Adipocyte (in vitro differentiated cells): ENCODE data around the gene MYADM.

Source experiments
- DNase-seq: peaks from one replicate; pipeline ENCODE4 v3.0.0-alpha.2; 2015; ENCODE audit warnings: low read depth
- H3K27me3 ChIP-seq: replicated peaks from 2 replicates; pipeline ENCODE4 v1.7.0; 2013; ENCODE audit warnings: mild to moderate bottlenecking, low read length, moderate library complexity; ENCODE audit not compliant: control insufficient read depth, insufficient read depth
- H3K36me3 ChIP-seq: 2 replicates; pipeline ENCODE4 v1.7.0; 2013; ENCODE audit warnings: low read length, mild to moderate bottlenecking, moderate library complexity; ENCODE audit not compliant: control insufficient read depth, insufficient read depth, severe bottlenecking
- H3K4me1 ChIP-seq: 2 replicates; pipeline ENCODE4 v1.7.0; 2013; ENCODE audit warnings: mild to moderate bottlenecking, low read length, moderate library complexity; ENCODE audit not compliant: control insufficient read depth, insufficient read depth
- H3K4me3 ChIP-seq: 2 replicates; pipeline ENCODE4 v1.7.0; 2013; ENCODE audit warnings: mild to moderate bottlenecking, low read length, moderate library complexity
- H3K9ac ChIP-seq: 2 replicates; pipeline ENCODE4 v1.7.0; 2013; ENCODE audit warnings: mild to moderate bottlenecking, low read length, moderate library complexity
- H3K9me3 ChIP-seq: 2 replicates; pipeline ENCODE4 v1.7.0; 2013; ENCODE audit warnings: mild to moderate bottlenecking, low read length, moderate library complexity; ENCODE audit not compliant: control insufficient read depth

The MYADM gene

GRCh38 chr19:53907690-53908089 is 40.0 kb downstream of the MYADM start:
- Histone ChIP-seq H3K9ac (no peak overlapping the region), H3K4me3 (no peak overlapping the region), H3K4me1 (no peaks in the 10 kb centered on the region), H3K9me3 (no peaks in the 10 kb centered on the region), H3K36me3 (no peaks in the 10 kb centered on the region), H3K27me3 (peaks cover 71% of the 10 kb centered on the region)
- DNase-seq, result no peak

- peak; percentile 53 for DNase-seq
- Histone ChIP-seq H3K4me3 (no peak overlapping the region), H3K4me1 (no peaks in the 10 kb centered on the region), H3K9ac (no peak overlapping the region), H3K36me3 (no peaks in the 10 kb centered on the region), H3K27me3 (peaks cover 73% of the 10 kb centered on the region), H3K9me3 (no peaks in the 10 kb centered on the region)
Observed at GRCh38 chr19:53908106-53908934, 40.6 kb downstream of the MYADM start.

GRCh38 chr19:53908935-53909415 is 41.3 kb downstream of the MYADM start, which contains the start of gene CACNG7:
CACNG7 (plus strand) TSS chr19:53909278; CDS start chr19:53912832, 3,554 bp downstream.
- DNase-seq, result peak; percentile 13
- H3K36me3 ChIP-seq, result no peaks in the 10 kb centered on the region
- no peak within 1 kb of the TSS for H3K9ac ChIP-seq
- no peaks in the 10 kb centered on the region for H3K9me3 ChIP-seq
- peaks cover 73% of the 10 kb centered on the region for H3K27me3 ChIP-seq
- H3K4me1 ChIP-seq, result no peaks in the 10 kb centered on the region
- H3K4me3 ChIP-seq, result no peak within 1 kb of the TSS

- peaks cover 67% of the 10 kb centered on the region for H3K27me3 ChIP-seq
- H3K9me3 ChIP-seq, result no peaks in the 10 kb centered on the region
- no peak for DNase-seq
- no peak overlapping the region for H3K4me3 ChIP-seq
- no peaks in the 10 kb centered on the region for H3K4me1 ChIP-seq
- no peaks in the 10 kb centered on the region for H3K36me3 ChIP-seq
- no peak overlapping the region for H3K9ac ChIP-seq
Observed at GRCh38 chr19:53909471-53910169, 41.9 kb downstream of the MYADM start.

- no peaks in the 10 kb centered on the region for H3K36me3 ChIP-seq
- H3K27me3 ChIP-seq, result peaks cover 62% of the 10 kb centered on the region
- no peak for DNase-seq
- no peak overlapping the region for H3K9ac ChIP-seq
- no peak overlapping the region for H3K4me3 ChIP-seq
- H3K9me3 ChIP-seq, result no peaks in the 10 kb centered on the region
- no peaks in the 10 kb centered on the region for H3K4me1 ChIP-seq
Observed at GRCh38 chr19:53910170-53910518, 42.5 kb downstream of the MYADM start.

- Histone ChIP-seq H3K9me3 (no peaks in the 10 kb centered on the region), H3K4me1 (no peaks in the 10 kb centered on the region), H3K36me3 (no peaks in the 10 kb centered on the region), H3K4me3 (no peak overlapping the region), H3K27me3 (peaks cover 43% of the 10 kb centered on the region), H3K9ac (no peak overlapping the region)
- DNase-seq, result no peak
Observed at GRCh38 chr19:53912653-53913052, 45.0 kb downstream of the MYADM start.

- H3K36me3 ChIP-seq, result no peaks in the 10 kb centered on the region
- no peaks in the 10 kb centered on the region for H3K9me3 ChIP-seq
- peaks cover 25% of the 10 kb centered on the region for H3K27me3 ChIP-seq
- no peak overlapping the region for H3K9ac ChIP-seq
- no peaks in the 10 kb centered on the region for H3K4me1 ChIP-seq
- no peak for DNase-seq
- H3K4me3 ChIP-seq, result no peak overlapping the region
Observed at GRCh38 chr19:53915000-53915399, 47.3 kb downstream of the MYADM start.

- no peak overlapping the region for H3K9ac ChIP-seq
- no peak for DNase-seq
- H3K4me1 ChIP-seq, result no peaks in the 10 kb centered on the region
- peaks cover 16% of the 10 kb centered on the region for H3K27me3 ChIP-seq
- H3K9me3 ChIP-seq, result no peaks in the 10 kb centered on the region
- H3K4me3 ChIP-seq, result no peak overlapping the region
- no peaks in the 10 kb centered on the region for H3K36me3 ChIP-seq
Observed at GRCh38 chr19:53916004-53916403, 48.3 kb downstream of the MYADM start.

GRCh38 chr19:53917356-53917755 is 49.7 kb downstream of the MYADM start:
- Histone ChIP-seq H3K4me1 (no peaks in the 10 kb centered on the region), H3K9ac (no peak overlapping the region), H3K9me3 (no peaks in the 10 kb centered on the region), H3K4me3 (no peak overlapping the region), H3K27me3 (peaks cover 5% of the 10 kb centered on the region), H3K36me3 (no peaks in the 10 kb centered on the region)
- no peak for DNase-seq
